HepG2 (cell line): Measurements from ENCODE around the gene SORD. TPM values are rescaled to one million over a fixed set of nuclear protein-coding genes. Genes with fewer than 3 reads are reported as not detected.
A peak's percentile ranks its signal among the peaks of the same experiment; 100 is the strongest.

Source experiments
- ATAC-seq: fragments of 200-7000 bp; cut with Tn5 transposase; 3 replicates; pipeline ENCODE4 v1.9.1; 2020; ENCODE audit warnings: mild to moderate bottlenecking, moderate library complexity
- BruUV-seq: library from RNA; stranded (reverse); fragments of 400-500 nt; replicated peaks from 2 replicates; lab custom pipeline; 2021; lab: Mats Ljungman, UMichigan
- CTCF ChIA-PET: fragments of 300-600 bp; formaldehyde crosslinking; extraction: SDS; loops from one replicate; lab custom pipeline; 2021; ENCODE audit warnings: low total read pairs, inconsistent platforms, low intra/inter-chr PET ratio; lab: Yijun Ruan, JAX
- POLR2A ChIA-PET: fragments of 350-600 bp; sonication (Branson Sonifier 250); formaldehyde crosslinking; loops from one replicate; lab custom pipeline; 2020; ENCODE audit warnings: antibody characterized with exemption, inconsistent platforms; lab: Yijun Ruan, JAX
- DNase-seq: peaks from one replicate; pipeline ENCODE4 v3.0.0-alpha.2; 2015; ENCODE audit warnings: low spot score
- FAIRE-seq: peaks from 3 replicates; lab custom pipeline; 2011; peaks lifted over from hg19 to GRCh38; lab: Jason Lieb, UNC
- H2AFZ ChIP-seq: one replicate; pipeline ENCODE4 v1.6.1; 2011; ENCODE audit warnings: low read length, inconsistent platforms
- H3K27ac ChIP-seq: fragments of 300-600 bp; 3 replicates; pipeline ENCODE4 v1.8.0; 2011; ENCODE audit warnings: mixed run types, mild to moderate bottlenecking, mixed read lengths, low read length, inconsistent platforms; ENCODE audit not compliant: insufficient read depth; ENCODE audit errors: extremely low read length
- H3K27me3 ChIP-seq, 2 experiments: fragments of 200-600 bp in 1 of 2; 2 replicates in 1 of 2; 3 replicates in 1 of 2; pipeline versions ENCODE4 v1.6.0 to v1.8.0; 2011; ENCODE audit warnings: low read length in 2 of 2, mild to moderate bottlenecking in 2 of 2, moderate library complexity in 2 of 2, inconsistent platforms in 1 of 2; ENCODE audit not compliant: insufficient read depth in 2 of 2, control insufficient read depth in 1 of 2
- H3K36me3 ChIP-seq, 2 experiments: fragments of 200-600 bp in 1 of 2; replicated peaks in 1 of 2; 2 replicates in 1 of 2; 3 replicates in 1 of 2; pipeline versions ENCODE4 v1.5.1 to v1.8.0; 2011; ENCODE audit warnings: low read length in 2 of 2, inconsistent platforms in 1 of 2; ENCODE audit not compliant: insufficient read depth in 2 of 2, control insufficient read depth in 1 of 2
- H3K4me1 ChIP-seq: 2 replicates; pipeline ENCODE4 v1.5.1; 2012; ENCODE audit warnings: low read length, inconsistent platforms; ENCODE audit not compliant: insufficient read depth
- H3K4me2 ChIP-seq: 2 replicates; pipeline ENCODE4 v1.6.0; 2011; ENCODE audit warnings: low read depth, low read length, inconsistent platforms
- H3K4me3 ChIP-seq, 3 experiments: fragments of 200-600 bp in 1 of 3; sonication (generic), shearing (Covaris generic) in 1 of 3; replicated peaks in 1 of 3; 2 replicates each; pipeline ENCODE4 v1.5.1; 2011 to 2016; ENCODE audit warnings: low read length in 3 of 3, inconsistent platforms in 2 of 3, low read depth in 2 of 3, mild to moderate bottlenecking in 2 of 3, control low read depth in 1 of 3, mixed read lengths in 1 of 3; ENCODE audit not compliant: insufficient read depth in 1 of 3
- H3K79me2 ChIP-seq: one replicate; pipeline ENCODE4 v1.6.1; 2011; ENCODE audit warnings: low read length, inconsistent platforms; ENCODE audit not compliant: insufficient read depth
- H3K9ac ChIP-seq: 2 replicates; pipeline ENCODE4 v1.6.0; 2011; ENCODE audit warnings: mild to moderate bottlenecking, low read depth, low read length, inconsistent platforms; ENCODE audit not compliant: insufficient read depth
- H3K9me3 ChIP-seq: 2 replicates; pipeline ENCODE4 v1.5.1; 2012; ENCODE audit warnings: mild to moderate bottlenecking, low read length
- H4K20me1 ChIP-seq: 2 replicates; pipeline ENCODE4 v1.6.0; 2011; ENCODE audit warnings: inconsistent platforms, mild to moderate bottlenecking, low read length, moderate library complexity; ENCODE audit not compliant: insufficient read depth
- HBP1 ChIP-seq: IDR thresholded peaks from 2 replicates; pipeline ENCODE4 v1.6.1; 2016; ENCODE audit warnings: low read depth, control low read depth
- MXD3 ChIP-seq: IDR thresholded peaks from 2 replicates; pipeline ENCODE4 v1.6.1; 2016; ENCODE audit warnings: mild to moderate bottlenecking, missing biosample characterization, missing genetic modification reagents
- POGK ChIP-seq: sonication (generic); formaldehyde crosslinking; conservative IDR thresholded peaks from 2 replicates; pipeline ENCODE4 v1.8.0; 2022; ENCODE audit warnings: mild to moderate bottlenecking, moderate library complexity, missing genetic modification reagents
- SMARCE1 ChIP-seq: fragments of 450-650 bp; IDR thresholded peaks from 2 replicates; pipeline ENCODE4 v1.6.1; 2017; ENCODE audit warnings: borderline replicate concordance
- SNAPC5 ChIP-seq: sonication (generic); formaldehyde crosslinking; IDR thresholded peaks from 2 replicates; pipeline ENCODE4 v1.8.1; 2023; ENCODE audit warnings: mild to moderate bottlenecking, missing genetic modification reagents, borderline replicate concordance
- ZBTB21 ChIP-seq: sonication (generic); formaldehyde crosslinking; IDR thresholded peaks from 2 replicates; pipeline ENCODE4 v1.4.0; 2020; ENCODE audit warnings: missing genetic modification reagents
- ZNF503 ChIP-seq: sonication (generic); formaldehyde crosslinking; IDR thresholded peaks from 2 replicates; pipeline ENCODE4 v1.4.0; 2020; ENCODE audit warnings: missing genetic modification reagents
- ZNF546 ChIP-seq: sonication (generic); formaldehyde crosslinking; conservative IDR thresholded peaks from 2 replicates; pipeline ENCODE4 v1.8.1; 2023; ENCODE audit warnings: mild to moderate bottlenecking, missing genetic modification reagents
- ZNF564 ChIP-seq: sonication (generic); formaldehyde crosslinking; IDR thresholded peaks from 2 replicates; pipeline ENCODE4 v1.8.1; 2023; ENCODE audit warnings: mild to moderate bottlenecking, missing genetic modification reagents
- ZNF780A ChIP-seq: sonication (generic); formaldehyde crosslinking; IDR thresholded peaks from 2 replicates; pipeline ENCODE4 v1.8.0; 2022; ENCODE audit warnings: mild to moderate bottlenecking, missing genetic modification reagents, moderate library complexity
- WGBS: methylation state at CpG from one replicate; pipeline ENCODE4 v1.1.6; 2017; ENCODE audit warnings: low lambda C conversion rate; 5-methylcytosine and 5-hydroxymethylcytosine counted together
- in situ Hi-C: cut with HindIII; loops from 2 replicates; pipeline ENCODE4 v1.10.0; 2017; ENCODE audit warnings: low pct_unique_long_range_greater_than_20kb; ENCODE audit not compliant: extremely low pct_ligation_motif_present
- intact Hi-C: fragments of 100-400 bp; cut with micrococcal nuclease; formaldehyde crosslinking; loops from one replicate; pipeline ENCODE4 v1.10.0; 2022; ENCODE audit not compliant: unreplicated experiment
- polyA plus RNA-seq, 8 experiments: library from polyadenylated mRNA; depleted of rRNA in 3 of 8; stranded (reverse) in 7 of 8; unstranded in 1 of 8; fragments of >200 nt; fragmentation: Illumina TruSeq in 4 of 8; extraction: Trizol in 4 of 8; gene quantifications; 2 replicates each; pipeline versions ENCODE4 v1.2.1 to v1.2.3, GENCODE V29; 2011 to 2016; ENCODE audit warnings: low read depth in 4 of 8, missing spikeins in 1 of 8, mixed read lengths in 1 of 8; ENCODE audit not compliant: insufficient read depth in 1 of 8
- total RNA-seq, 5 experiments: library from RNA; depleted of rRNA; stranded (reverse); fragments of >200 nt; fragmentation: Illumina TruSeq; extraction: Trizol; gene quantifications; 2 replicates each; pipeline ENCODE4 v1.2.3, GENCODE V29; 2016; ENCODE audit warnings: low read depth in 1 of 5

Gene SORD
- total and polyA plus RNA-seq, 2 of the 13 experiments (the other 11 are each of a cell fraction or from before 2014, with no cell fraction given) = 59.1 to 95.3 TPM

GRCh38 chr15:45114751-45115085 lies 91.7 kb downstream of the SORD start:
- Histone ChIP-seq H3K4me1 (peaks cover 25% of the 10 kb centered on the region), H2AFZ (no peak overlapping the region), H3K27ac (no peak overlapping the region), H3K9me3 (no peaks in the 10 kb centered on the region)
- 0% methylated on average over 2 of the region's 2 CpGs for WGBS
- FAIRE-seq (no peak), DNase-seq (no peak)
- CTCF ChIA-PET = no interaction called here
- TF ChIP-seq ZNF503 = no peak
- no peak for TF ChIP-seq SMARCE1
- no peak for TF ChIP-seq ZNF780A
- TF ChIP-seq SNAPC5 (CRISPR knock-in tag) = no peak
- TF ChIP-seq ZNF546 = no peak
- no peak for TF ChIP-seq ZBTB21
- no peak for TF ChIP-seq HBP1 (CRISPR knock-in tag)
- TF ChIP-seq ZNF564 (CRISPR knock-in tag) = no peak
- no peak for TF ChIP-seq MXD3 (CRISPR knock-in tag)
- no peak for TF ChIP-seq POGK (CRISPR knock-in tag)
- TF ChIP-seq, all 625 proteins: peak for 0
- H4K20me1 ChIP-seq = no peaks in the 10 kb centered on the region
- no peaks in the 10 kb centered on the region for H3K36me3 ChIP-seq
- intact Hi-C loops (no loop called here), in situ Hi-C loops (no loop called here)
- peak overlapping the region in 1 of 3 experiments; percentile 61; a peak in 1 of 6 replicates for H3K4me3 ChIP-seq
- ATAC-seq = peak; percentile 3
- no peak overlapping the region for H3K9ac ChIP-seq
- no TSS peak for BruUV-seq
- H3K27me3 ChIP-seq = peaks cover 13 to 54% of the 10 kb centered on the region in 2 experiments
- POLR2A ChIA-PET = no interaction called here
- H3K79me2 ChIP-seq = no peaks in the 10 kb centered on the region
- peak overlapping the region; percentile 78 for H3K4me2 ChIP-seq
